Stimulated activated effector memory CD8-positive, alpha-beta T cell treated with anti-CD3 and anti-CD28 coated beads, Interleukin-12 subunit alpha, Interleukin-12 subunit beta, amount 100 ng/mL, for 72 hours (primary cell): ENCODE data around the gene CAPZB.

Experiments
- ATAC-seq: fragments of 150-1000 bp; cut with Tn5 transposase; 2 replicates; pipeline ENCODE4 v1.10.0; 2021
- DNase-seq, 2 donors: peaks; one replicate each; pipeline ENCODE4 v3.0.0; 2021 to 2022; ENCODE audit warnings: low spot score in 2 of 2
- H3K27ac Mint-ChIP-seq: one replicate; pipeline ENCODE4 v1.8.0; 2022; ENCODE audit warnings: mild to moderate bottlenecking, mixed read lengths
- H3K36me3 Mint-ChIP-seq: one replicate; pipeline ENCODE4 v1.8.0; 2022; ENCODE audit warnings: mild to moderate bottlenecking, mixed read lengths
- H3K4me1 Mint-ChIP-seq: one replicate; pipeline ENCODE4 v1.8.0; 2022; ENCODE audit warnings: mixed read lengths
- H3K4me3 Mint-ChIP-seq: one replicate; pipeline ENCODE4 v1.8.0; 2022; ENCODE audit warnings: mild to moderate bottlenecking, mixed read lengths
- H3K9me3 Mint-ChIP-seq: one replicate; pipeline ENCODE4 v1.8.0; 2022; ENCODE audit warnings: mixed read lengths

Gene CAPZB

GRCh38 chr1:19438516-19439195 is 46.7 kb downstream of the CAPZB start:
- DNase-seq: no peak
- Mint-ChIP-seq H3K9me3 (no peaks in the 10 kb centered on the region), H3K27ac (peak overlapping the region; percentile 89), H3K36me3 (peaks cover 56% of the 10 kb centered on the region), H3K4me1 (peaks cover 83% of the 10 kb centered on the region), H3K4me3 (no peak overlapping the region)
- ATAC-seq: no peak

GRCh38 chr1:19437891-19438294 is 47.4 kb downstream of the CAPZB start:
- Mint-ChIP-seq H3K27ac (peak overlapping the region; percentile 89), H3K36me3 (peaks cover 58% of the 10 kb centered on the region)
- no peak for ATAC-seq

GRCh38 chr1:19436716-19437476 is 48.4 kb downstream of the CAPZB start:
- H3K27ac Mint-ChIP-seq: peak overlapping the region; percentile 89
- peaks cover 86% of the 10 kb centered on the region for H3K4me1 Mint-ChIP-seq
- ATAC-seq (no peak), DNase-seq (no peak)
- H3K4me3 Mint-ChIP-seq: no peak overlapping the region
- peaks cover 55% of the 10 kb centered on the region for H3K36me3 Mint-ChIP-seq
- no peaks in the 10 kb centered on the region for H3K9me3 Mint-ChIP-seq

More at GRCh38 chr1:19437891-19438294, 47.4 kb downstream of the CAPZB start:
- no peak overlapping the region for H3K4me3 Mint-ChIP-seq
- no peaks in the 10 kb centered on the region for H3K9me3 Mint-ChIP-seq
- DNase-seq: no peak
- peaks cover 86% of the 10 kb centered on the region for H3K4me1 Mint-ChIP-seq

- no peaks in the 10 kb centered on the region for H3K9me3 Mint-ChIP-seq
- ATAC-seq (peak; percentile 84), DNase-seq (no peak)
- H3K27ac Mint-ChIP-seq: peak overlapping the region; percentile 89
- peak overlapping the region; percentile 29 for H3K4me3 Mint-ChIP-seq
- H3K4me1 Mint-ChIP-seq: peaks cover 80% of the 10 kb centered on the region
- H3K36me3 Mint-ChIP-seq: peaks cover 52% of the 10 kb centered on the region
These were observed 49.4 kb downstream of the CAPZB start for GRCh38 chr1:19435851-19436455.

- peaks cover 45% of the 10 kb centered on the region for H3K36me3 Mint-ChIP-seq
- peak overlapping the region; percentile 89 for H3K27ac Mint-ChIP-seq
- no peaks in the 10 kb centered on the region for H3K9me3 Mint-ChIP-seq
- no peak overlapping the region for H3K4me3 Mint-ChIP-seq
- no peak for ATAC-seq
- peaks cover 80% of the 10 kb centered on the region for H3K4me1 Mint-ChIP-seq
- no peak for DNase-seq
These were observed 50.2 kb downstream of the CAPZB start for GRCh38 chr1:19435181-19435580.

- Mint-ChIP-seq H3K4me1 (peaks cover 80% of the 10 kb centered on the region), H3K36me3 (peaks cover 40% of the 10 kb centered on the region), H3K9me3 (no peaks in the 10 kb centered on the region), H3K27ac (peak overlapping the region; percentile 88), H3K4me3 (no peak overlapping the region)
- DNase-seq: no peak
- ATAC-seq: no peak
These were observed 51.7 kb downstream of the CAPZB start for GRCh38 chr1:19433719-19433998.

- Mint-ChIP-seq H3K4me3 (peak overlapping the region; percentile 14), H3K36me3 (peaks cover 40% of the 10 kb centered on the region), H3K27ac (peak overlapping the region; percentile 88), H3K9me3 (no peaks in the 10 kb centered on the region), H3K4me1 (peaks cover 79% of the 10 kb centered on the region)
- DNase-seq (no peak), ATAC-seq (peak; percentile 67)
These were observed 52.2 kb downstream of the CAPZB start for GRCh38 chr1:19432943-19433718.

- Mint-ChIP-seq H3K36me3 (peaks cover 41% of the 10 kb centered on the region), H3K4me3 (peak overlapping the region; percentile 6), H3K27ac (peak overlapping the region; percentile 89), H3K9me3 (no peaks in the 10 kb centered on the region), H3K4me1 (peaks cover 68% of the 10 kb centered on the region)
- no peak for ATAC-seq
- DNase-seq: no peak
These were observed 54.9 kb downstream of the CAPZB start for GRCh38 chr1:19430121-19431068.

- Mint-ChIP-seq H3K36me3 (peaks cover 46% of the 10 kb centered on the region), H3K4me1 (peaks cover 69% of the 10 kb centered on the region), H3K4me3 (peak overlapping the region; percentile 6), H3K27ac (peak overlapping the region; percentile 89), H3K9me3 (no peaks in the 10 kb centered on the region)
- DNase-seq (no peak), ATAC-seq (no peak)
These were observed 55.7 kb downstream of the CAPZB start for GRCh38 chr1:19429611-19430010.

- Mint-ChIP-seq H3K27ac (peak overlapping the region; percentile 89), H3K36me3 (peaks cover 37% of the 10 kb centered on the region), H3K9me3 (no peaks in the 10 kb centered on the region), H3K4me1 (peaks cover 72% of the 10 kb centered on the region), H3K4me3 (no peak overlapping the region)
- no peak for DNase-seq
- no peak for ATAC-seq
These were observed 58.1 kb downstream of the CAPZB start for GRCh38 chr1:19427087-19427781.

- ATAC-seq (no peak), DNase-seq (no peak)
- Mint-ChIP-seq H3K36me3 (peaks cover 37% of the 10 kb centered on the region), H3K27ac (peak overlapping the region; percentile 89), H3K4me3 (no peak overlapping the region), H3K9me3 (no peaks in the 10 kb centered on the region), H3K4me1 (peaks cover 79% of the 10 kb centered on the region)
These were observed 58.8 kb downstream of the CAPZB start for GRCh38 chr1:19426294-19427086.

- H3K9me3 Mint-ChIP-seq: no peaks in the 10 kb centered on the region
- H3K36me3 Mint-ChIP-seq: peaks cover 37% of the 10 kb centered on the region
- peaks cover 83% of the 10 kb centered on the region for H3K4me1 Mint-ChIP-seq
- ATAC-seq: peak; percentile 11
- peak overlapping the region; percentile 89 for H3K27ac Mint-ChIP-seq
- H3K4me3 Mint-ChIP-seq: no peak overlapping the region
- DNase-seq: no peak
These were observed 59.6 kb downstream of the CAPZB start for GRCh38 chr1:19425646-19426239.
